HG03457 (cell line): ENCODE measurements around the gene POP7.

ENCODE experiments used
- ATAC-seq: cut with Tn5 transposase; IDR thresholded peaks from one replicate; pipeline ENCODE4 v1.9.1; 2021; ENCODE audit warnings: moderate number of reproducible peaks; ENCODE audit not compliant: unreplicated experiment

Gene POP7

DNA sequence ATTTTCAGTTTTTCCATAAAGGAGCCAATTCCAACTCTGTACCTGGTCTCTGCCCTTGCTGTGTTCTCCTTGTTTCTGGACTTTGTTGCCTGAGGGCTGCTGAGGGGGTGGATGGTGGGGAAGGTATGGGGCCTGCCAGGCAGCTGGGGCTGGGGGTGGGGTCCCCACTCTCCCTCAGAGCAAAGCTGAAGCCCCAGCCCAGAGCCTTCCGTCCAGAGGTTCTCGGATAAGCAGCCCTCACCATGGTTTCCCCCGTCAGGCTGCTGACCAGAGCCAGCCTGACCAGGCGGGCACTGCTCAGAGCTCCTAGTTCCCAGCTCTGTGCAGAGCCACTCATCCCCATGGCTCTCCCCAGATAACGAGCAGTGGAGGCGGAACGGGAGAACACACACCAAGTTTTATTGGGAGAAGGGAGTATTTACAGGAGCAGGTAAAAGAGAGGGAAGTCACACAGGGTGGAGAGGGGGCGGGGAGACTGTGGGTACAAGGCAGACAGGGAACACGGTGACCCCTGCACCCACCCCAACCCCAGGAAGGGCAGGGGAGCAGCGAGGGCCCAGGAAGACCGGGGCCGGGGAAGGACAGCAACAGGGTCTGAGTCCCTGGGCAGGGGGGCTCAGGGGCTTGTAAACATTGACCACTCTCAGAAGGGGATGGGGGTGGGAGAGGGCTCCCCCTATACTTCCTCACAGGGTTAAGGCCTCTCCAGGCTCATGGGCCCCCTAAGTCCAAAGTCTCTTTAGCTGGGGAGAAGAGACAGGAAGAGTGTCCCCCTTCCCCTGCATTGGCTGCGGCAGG, 26.6 kb upstream of the POP7 start:
- no peak for ATAC-seq

DNA sequence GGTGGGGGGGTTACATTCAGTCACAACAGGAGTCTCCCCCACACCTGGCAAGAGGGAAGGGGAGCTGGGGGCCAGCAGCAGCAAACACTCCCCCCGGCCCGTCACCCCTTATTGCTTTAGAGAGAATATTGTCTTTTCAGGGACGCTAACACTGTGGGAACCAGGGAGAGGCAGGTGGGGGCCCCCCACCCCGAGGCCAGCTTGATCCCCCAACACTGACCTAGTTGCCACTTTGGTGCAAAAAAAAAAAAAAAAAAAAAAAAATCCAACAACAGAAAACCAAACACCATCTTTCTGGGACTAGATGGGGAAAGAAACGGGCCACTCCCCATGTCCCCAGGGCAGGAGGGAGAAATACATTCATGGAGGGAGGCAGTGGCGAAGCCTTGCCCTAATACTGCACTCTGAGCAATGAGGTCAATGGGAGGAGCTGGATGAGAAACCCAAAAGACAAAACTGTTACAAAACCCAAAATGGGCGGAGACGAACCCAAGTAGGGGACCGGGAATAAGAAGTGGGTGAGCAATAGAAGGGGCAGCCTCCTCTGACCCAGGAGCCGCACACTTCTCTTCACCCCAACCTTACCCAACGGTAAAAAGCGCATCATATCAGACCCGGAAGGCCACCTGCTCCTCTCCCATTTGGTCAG, 25.9 kb upstream of the POP7 start:
- ATAC-seq, result no peak

GRCh38 chr7:100680576-100681271, 25.2 kb upstream of the POP7 start:
- ATAC-seq, result no peak

DNA sequence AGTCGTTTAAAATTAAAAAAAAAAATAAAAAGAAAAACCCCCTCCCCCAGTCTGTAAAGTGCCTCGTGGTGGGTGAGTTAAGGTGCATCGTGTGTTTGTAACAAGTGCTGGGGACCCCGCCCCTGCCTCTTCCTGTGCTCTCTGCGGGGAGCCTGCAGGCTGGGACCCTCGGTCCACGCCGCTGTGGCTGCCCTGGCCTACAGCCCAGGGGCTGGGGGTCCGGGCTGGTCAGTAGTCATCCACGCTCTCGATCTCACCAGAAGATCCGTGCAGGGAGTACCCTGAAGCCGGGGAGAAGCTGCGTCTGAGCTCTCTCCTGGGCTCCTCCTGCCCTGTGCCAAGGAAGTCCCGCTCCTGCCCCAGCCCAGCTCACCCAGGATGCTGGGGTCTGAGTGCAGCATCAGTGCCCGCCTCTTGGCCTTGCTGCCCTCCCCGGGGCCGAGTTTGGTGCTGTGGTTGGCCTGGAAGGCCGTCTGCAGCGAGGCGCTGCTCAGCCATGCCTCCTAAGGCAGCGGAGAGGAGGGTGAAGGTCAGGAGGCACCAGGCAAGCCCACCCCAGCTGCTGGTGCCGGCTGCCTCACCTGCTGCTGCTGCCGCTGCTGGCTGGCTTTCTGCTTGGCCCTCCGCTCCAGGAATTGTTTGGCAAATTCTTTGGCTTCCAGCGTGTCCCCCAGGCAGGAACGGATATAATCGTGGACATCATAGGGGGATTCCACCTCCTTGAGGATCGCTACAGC, 24.3 kb upstream of the POP7 start:
- ATAC-seq, result no peak

GRCh38 chr7:100682228-100682741, 23.6 kb upstream of the POP7 start:
- no peak for ATAC-seq

DNA sequence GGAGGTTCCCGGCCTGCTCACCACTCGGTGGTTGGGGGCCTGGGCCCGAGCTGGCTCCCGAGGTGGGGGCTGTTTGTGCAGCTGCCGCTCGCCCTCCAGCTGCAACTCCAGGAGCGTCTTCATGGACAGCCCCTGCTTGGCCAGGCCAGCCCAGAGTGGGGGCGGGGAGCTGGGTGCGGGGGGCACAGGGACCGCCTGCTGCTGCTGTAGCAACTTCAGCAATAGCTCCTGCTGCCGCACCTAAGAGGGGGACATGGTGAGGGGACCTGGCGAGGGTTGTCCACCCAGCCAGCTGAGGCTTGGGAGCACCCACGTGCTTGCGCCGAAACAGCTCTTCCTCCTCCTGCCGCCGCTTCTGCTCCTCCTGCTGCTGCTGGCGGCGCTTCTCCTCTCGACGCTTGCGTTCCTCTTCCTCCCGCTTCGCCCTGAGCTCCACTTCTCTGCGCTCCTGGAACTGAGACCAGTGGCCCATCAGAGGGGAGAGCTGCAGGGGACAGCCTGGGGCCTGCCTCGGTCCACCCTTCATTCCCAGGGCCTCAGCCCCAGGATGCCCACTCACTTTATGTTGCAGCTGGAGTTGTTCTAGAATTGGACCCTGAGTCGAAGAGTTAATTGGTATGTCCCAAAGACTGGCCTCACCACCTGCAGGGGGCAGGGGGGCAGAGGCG, 22.8 kb upstream of the POP7 start:
- no peak for ATAC-seq

DNA sequence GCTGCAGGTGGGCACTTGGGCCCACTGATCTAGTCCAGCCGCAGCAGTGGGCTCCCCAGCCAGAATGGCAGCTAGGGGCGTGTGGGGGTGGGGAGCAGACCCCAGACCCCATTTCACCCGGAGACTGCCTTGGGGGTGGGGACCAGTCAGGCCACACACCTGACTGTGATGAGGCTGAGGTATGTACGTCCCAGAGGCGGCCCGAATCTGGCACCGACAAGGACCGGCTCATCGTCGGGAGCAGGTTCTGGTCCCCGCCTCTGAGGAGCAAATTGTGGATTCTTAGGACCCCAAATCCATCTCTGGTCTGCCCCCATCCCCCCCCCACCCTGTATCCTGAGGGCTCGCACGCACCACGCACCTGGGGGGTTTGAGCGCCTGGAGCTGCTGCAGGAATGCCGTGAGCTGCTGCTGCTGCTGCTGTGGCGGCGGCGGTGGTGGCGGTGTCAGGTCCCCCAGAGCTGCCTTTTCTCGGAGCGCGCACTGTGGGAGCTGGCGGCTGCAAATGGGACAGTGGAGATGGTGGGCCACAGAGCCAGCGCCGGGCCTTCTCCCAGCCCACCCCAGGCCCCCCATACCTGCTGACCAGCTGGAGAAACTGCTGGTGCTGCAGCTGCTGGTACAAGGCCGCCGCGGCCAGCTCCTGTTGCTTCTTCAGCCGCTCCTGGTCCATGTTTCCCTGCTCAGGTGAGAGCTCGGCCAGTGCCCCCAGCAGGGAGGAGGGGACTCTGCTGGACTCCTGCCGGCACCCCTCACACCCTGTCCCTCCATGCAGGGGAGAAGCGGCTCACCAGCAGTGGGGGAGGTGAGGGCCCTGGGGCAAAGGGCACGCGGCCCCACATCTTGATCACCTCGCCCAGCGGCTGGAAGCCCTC, 22.0 kb upstream of the POP7 start:
- ATAC-seq, result no peak

- ATAC-seq, result no peak
Measured at GRCh38 chr7:100684534-100685042, 21.3 kb upstream of the POP7 start.

DNA sequence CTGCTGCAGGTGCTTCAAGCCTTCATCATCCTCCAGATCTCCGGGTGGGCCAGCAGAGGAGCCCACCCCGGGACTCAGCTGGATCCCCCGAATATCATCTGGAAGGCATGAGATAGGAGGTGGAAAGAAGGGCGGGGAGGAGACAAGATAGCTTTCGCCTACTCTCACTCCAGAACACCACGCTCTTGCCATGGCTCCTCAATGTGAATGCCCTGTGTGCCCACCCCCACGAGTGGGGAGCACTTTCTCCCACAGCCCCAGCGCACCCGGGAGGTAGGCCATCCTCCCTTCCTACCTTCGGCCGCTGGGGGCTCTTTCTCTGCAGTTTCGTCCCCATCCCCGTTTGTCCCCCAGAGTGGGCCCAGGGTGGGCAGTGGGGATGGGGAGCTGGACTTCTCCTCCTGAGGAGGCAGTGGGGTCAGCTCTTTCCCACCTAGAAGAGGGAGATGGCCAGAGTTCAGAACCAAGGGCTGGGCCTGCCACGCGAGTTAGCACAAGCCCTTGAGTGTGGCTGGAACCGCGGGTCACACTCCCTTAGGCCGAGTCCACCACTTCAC, 20.8 kb upstream of the POP7 start:
- no peak for ATAC-seq

- ATAC-seq, result no peak
Measured at GRCh38 chr7:100685631-100686145, 20.2 kb upstream of the POP7 start.

DNA sequence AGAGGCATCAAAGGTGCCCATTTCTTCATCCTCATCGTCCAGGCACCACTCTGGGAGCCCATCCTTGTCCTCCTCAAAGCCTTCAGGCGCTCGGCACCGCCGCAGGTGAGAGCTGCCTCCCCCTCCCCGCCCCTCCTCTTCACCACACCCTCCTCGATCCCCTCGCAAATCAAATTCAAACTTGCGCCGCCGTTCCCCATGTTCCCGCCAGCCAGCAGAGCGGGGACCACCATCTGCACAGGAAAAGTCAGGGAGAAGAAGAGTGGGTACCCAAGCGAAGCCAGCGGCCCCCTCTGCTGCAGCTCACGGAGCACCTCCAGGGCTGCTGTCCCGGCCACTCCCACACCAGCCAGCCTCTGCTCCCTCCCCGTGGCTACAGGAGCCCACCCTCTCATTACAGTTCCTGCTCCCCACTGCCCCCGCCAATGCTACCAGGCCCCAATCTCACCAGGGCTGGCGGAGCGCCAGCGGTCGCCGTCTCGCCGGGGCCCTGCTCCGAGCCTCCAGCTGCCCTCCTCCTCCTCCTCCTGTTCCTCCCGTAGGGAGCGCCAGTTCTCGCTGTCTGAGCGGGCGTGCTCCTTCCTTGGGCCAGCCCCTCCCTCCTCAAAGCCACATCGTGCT, 19.6 kb upstream of the POP7 start:
- ATAC-seq, result no peak

GRCh38 chr7:100686822-100687211, 19.1 kb upstream of the POP7 start:
- no peak for ATAC-seq

GRCh38 chr7:100687261-100687660, 18.7 kb upstream of the POP7 start:
- no peak for ATAC-seq

- no peak for ATAC-seq
Measured at GRCh38 chr7:100687751-100688300, 18.1 kb upstream of the POP7 start.

GRCh38 chr7:100688326-100688860, 17.5 kb upstream of the POP7 start:
- no peak for ATAC-seq

DNA sequence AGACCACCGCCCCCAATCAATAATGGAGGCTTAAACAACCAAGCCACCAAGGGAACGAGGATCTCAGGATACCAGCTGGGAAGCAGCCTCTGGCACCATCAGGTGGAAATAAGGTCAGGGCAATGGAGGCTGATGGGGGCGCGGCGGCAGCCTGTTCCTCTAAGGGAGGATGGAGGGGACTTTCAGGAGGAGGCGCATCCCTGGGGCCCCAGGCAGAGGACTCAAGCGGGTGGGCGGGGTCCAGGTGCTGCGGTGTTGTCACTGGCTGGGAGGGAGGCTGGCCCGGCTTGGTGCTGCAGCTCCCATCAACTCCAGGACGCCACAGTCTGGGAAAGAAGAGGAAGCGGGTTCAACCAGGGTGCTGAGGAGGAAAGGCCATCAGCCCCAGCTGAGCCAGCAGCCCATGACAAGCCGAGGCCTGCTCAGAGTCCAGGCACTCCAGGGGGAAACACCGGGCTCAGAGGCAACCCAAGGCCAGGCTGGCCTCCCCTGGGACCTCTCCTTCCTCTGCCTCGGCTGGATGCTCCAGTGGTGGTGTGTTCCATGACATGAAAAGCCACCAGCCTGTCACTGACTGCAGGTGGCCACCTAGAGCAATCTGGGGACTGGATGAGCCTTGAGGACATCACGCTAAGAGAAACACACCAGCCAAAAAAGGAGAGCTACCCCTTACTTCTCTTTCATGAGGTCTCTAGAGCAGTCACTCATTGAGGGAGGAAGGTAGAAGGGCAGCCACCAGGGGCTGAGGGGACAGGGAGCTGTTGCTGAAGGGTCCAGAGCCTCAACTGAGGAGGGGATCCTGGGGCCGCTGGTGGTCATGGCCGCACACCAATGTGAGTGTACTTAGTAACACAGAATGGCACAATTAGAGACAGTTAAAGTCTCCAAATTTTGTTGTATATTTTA, 16.4 kb upstream of the POP7 start:
- ATAC-seq, result no peak
